Measurements from ENCODE around the gene PPP2R5C. TPM values are rescaled to one million over a fixed set of nuclear protein-coding genes. Genes with fewer than 3 reads are reported as not detected.

The PPP2R5C gene
- total RNA-seq, 1 donor, result 114 TPM

DNA sequence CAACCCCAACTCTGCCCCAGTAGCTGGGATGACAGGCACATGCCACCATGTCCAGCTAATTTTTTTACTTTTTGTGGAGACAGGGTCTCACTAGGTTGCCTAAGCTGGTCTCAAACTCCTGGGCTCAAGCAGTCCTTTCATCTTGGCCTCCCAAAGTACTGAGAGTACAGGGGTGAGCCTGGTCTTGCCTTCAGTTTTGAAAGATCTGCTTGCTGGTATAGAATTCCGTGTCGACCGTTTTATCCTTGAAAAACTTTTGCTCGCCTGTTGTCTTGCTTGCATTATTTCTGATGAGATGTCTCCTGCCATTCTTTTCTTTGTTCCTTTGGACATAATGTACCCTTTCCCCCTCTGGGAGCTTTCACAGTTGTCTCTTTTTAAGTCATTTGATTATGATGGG, 110.8 kb downstream of the PPP2R5C start:
- no peak for DNase-seq (ENCODE audit: low read depth)
- TF ChIP-seq, protein P1, sequence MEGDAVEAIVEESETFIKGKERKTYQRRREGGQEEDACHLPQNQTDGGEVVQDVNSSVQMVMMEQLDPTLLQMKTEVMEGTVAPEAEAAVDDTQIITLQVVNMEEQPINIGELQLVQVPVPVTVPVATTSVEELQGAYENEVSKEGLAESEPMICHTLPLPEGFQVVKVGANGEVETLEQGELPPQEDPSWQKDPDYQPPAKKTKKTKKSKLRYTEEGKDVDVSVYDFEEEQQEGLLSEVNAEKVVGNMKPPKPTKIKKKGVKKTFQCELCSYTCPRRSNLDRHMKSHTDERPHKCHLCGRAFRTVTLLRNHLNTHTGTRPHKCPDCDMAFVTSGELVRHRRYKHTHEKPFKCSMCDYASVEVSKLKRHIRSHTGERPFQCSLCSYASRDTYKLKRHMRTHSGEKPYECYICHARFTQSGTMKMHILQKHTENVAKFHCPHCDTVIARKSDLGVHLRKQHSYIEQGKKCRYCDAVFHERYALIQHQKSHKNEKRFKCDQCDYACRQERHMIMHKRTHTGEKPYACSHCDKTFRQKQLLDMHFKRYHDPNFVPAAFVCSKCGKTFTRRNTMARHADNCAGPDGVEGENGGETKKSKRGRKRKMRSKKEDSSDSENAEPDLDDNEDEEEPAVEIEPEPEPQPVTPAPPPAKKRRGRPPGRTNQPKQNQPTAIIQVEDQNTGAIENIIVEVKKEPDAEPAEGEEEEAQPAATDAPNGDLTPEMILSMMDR (IDR thresholded peaks at IDR 0.05; ENCODE audit: insufficient read depth, low read length), result no peak
- H3K4me3 ChIP-seq (ENCODE audit: low read depth, low read length), result no peak overlapping the region

DNA sequence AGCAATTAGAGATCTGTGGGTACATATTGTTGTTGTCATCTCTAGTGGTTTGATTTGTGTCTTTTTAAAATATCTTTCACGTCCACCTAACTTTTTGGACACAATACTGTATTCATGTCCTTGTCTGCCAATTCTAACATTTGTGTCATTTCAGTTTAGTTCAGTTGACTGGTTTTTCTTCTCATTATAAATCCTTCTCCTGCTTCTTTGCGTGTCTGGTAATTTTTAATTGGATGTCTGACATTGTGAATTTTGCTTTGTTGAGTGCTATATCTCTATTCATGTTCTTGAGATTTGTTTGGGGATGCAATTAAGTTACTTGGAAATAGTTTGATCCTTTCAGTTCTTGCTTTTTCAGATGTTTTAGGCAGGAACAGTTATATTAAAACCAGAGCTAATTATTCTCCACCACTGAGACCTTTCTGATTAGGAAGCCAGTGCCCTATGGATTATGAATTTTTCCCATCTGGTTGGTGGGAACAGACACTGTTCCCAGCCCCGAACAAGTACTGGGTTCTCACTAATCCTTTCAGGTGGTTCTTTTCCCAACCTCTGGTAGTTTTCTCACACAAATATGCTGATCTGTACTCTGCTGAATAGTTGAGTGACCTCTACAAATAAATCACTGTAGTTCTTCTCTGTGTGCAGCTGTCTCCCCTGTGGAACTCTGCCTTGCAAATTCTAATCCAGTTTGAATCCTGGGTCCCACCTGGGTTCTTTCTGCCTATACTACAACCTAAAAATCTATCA, 111.7 kb downstream of the PPP2R5C start:
- no peak overlapping the region for H3K4me3 ChIP-seq (ENCODE audit: low read depth, low read length)
- DNase-seq (ENCODE audit: low read depth), result no peak
- TF ChIP-seq, protein P1 (IDR thresholded peaks at IDR 0.05; ENCODE audit: insufficient read depth, low read length), result no peak

DNA sequence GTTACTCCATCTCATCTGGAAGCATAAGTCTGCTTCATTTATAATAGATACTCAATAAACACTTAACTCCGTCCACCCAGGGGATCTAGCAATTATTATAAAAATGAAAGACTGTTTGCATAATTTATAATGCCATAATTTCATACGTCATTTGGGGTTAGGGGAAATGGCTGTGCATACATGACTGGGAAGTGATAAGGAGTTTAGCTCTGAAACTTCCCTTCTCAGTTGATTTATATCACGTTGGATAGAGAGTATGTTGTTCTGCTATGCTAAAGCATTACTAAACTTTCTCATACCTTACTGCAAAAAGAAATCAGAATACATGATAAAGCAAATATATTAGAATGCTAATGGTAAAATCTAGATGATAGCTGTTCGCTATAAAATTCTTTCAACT, 112.5 kb downstream of the PPP2R5C start:
- DNase-seq (ENCODE audit: low read depth), result no peak
- TF ChIP-seq, protein P1 (IDR thresholded peaks at IDR 0.05; ENCODE audit: insufficient read depth, low read length), result no peak
- H3K4me3 ChIP-seq (ENCODE audit: low read depth, low read length), result no peak overlapping the region

DNA sequence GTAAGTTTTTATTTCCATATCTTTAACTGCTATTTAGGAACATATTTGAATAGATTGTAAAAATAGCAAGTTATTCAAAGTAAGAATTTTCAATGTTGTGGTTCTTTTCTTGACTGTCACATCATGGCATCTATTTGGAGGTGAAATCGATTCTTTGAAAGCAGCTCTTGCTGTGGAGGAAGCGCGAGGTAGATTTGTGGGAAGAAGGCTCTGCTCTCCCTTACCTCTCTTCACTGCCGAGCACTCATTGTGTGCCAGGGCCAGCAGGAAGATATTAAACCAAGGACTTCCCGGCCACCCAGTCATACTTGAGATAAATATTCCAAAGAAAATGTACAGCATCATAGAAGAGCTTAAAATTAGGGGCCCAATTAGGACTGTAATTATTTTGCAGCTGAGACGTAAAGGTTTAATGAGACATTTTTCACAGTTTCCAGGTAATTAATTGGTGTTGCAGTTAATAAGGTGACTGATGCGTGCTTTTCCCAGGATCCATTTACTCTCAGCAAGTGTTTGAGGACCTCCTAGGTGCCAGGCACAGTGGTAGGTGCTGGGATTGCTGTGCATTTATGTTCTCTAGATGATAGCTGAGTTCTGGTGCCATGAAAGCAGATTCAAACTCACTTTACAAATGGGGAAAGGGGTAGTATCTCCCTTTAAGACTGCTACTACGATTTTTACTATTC, 113.7 kb downstream of the PPP2R5C start:
- TF ChIP-seq, protein P1 (IDR thresholded peaks at IDR 0.05; ENCODE audit: insufficient read depth, low read length), result no peak
- DNase-seq (ENCODE audit: low read depth), result no peak
- H3K4me3 ChIP-seq (ENCODE audit: low read depth, low read length), result no peak overlapping the region

DNA sequence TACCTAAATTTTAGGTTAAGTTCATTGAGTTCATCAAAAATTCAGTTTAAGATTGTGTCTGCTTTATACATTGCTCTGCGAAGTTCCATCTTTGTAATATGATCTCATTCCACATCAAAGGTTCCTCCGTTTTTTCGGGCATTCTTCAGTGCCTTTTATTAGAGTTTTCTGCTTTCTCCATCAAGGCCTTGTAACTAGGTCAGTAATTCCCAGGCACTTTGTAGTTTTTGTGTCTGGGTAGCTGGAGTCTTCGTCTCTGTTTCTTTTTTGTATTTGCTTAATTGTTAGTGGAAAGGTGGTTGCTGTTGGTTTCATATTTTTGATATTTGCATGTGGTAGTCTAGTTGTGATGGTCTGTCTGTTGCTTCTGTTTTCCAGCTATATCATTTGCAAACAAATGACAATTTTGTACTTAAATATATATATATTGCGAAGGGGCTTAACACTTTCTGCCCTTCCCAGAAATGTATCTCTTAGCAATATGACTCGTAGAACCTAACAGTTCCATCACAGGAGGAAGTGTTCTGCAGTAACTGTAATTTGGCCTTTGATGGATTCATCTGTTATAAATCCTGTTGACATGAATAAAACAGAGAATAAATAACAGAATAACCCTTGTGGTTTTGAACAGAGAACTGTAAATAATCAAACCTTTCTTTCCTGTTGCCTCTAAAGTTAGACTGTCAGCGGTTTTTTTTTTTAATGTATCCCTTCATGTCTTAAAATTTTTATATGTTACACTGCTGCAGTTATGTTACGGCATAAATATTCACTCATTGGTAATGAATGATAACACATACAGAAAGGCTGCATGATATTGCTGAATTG, 114.4 kb downstream of the PPP2R5C start:
- TF ChIP-seq, protein P1 (IDR thresholded peaks at IDR 0.05; ENCODE audit: insufficient read depth, low read length), result no peak
- H3K4me3 ChIP-seq (ENCODE audit: low read depth, low read length), result no peak overlapping the region
- no peak for DNase-seq (ENCODE audit: low read depth)

DNA sequence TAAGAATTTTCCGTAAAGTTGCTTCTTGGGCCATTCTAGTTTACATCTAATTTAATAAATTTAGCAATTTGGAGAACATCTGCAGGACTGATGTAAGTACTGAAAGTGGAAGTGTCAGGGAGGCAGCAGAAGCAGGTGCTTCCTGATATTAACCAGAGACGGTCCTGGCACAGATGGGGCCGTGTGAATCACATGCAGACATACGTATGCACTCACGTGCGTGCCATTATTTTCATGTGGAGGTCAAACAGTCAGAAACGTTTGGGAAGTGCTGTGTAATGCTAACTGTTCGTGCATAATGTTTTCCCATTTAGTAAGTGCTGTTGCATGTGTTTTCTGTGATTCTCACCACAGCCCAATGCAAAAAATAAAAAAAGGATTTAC, 115.0 kb downstream of the PPP2R5C start:
- DNase-seq (ENCODE audit: low read depth), result peak; percentile 53
- no peak overlapping the region for H3K4me3 ChIP-seq (ENCODE audit: low read depth, low read length)
- TF ChIP-seq, protein P1 (IDR thresholded peaks at IDR 0.05; ENCODE audit: insufficient read depth, low read length), result no peak

Data from fibroblast of the aortic adventitia (primary cell).